GM10266 (cell line): ENCODE measurements around the gene ZC3H12C.
"Not testable (repeated sequence)": the region's sequence is repeated elsewhere in the genome, so short reads cannot be mapped to it uniquely, and the experiment has no call there.

ENCODE experiments used
- DNase-seq: peaks from one replicate; pipeline ENCODE4 v3.0.0; 2012; ENCODE audit errors: extremely low spot score
- CTCF ChIP-seq: IDR thresholded peaks from 2 replicates; pipeline ENCODE4 v1.5.1; 2012; ENCODE audit warnings: mild to moderate bottlenecking, low read depth; ENCODE audit not compliant: control insufficient read depth, insufficient read depth; ENCODE audit errors: missing control alignments

Gene ZC3H12C

GRCh38 chr11:110184456-110184855 lies 91.3 kb downstream of the ZC3H12C start:
- TF ChIP-seq CTCF: no peak
- no peak for DNase-seq

- no peak for DNase-seq
- TF ChIP-seq CTCF: no peak
These were observed 92.0 kb downstream of the ZC3H12C start for GRCh38 chr11:110185121-110185591.

GRCh38 chr11:110185599-110185998 lies 92.4 kb downstream of the ZC3H12C start:
- DNase-seq: no peak
- no peak for TF ChIP-seq CTCF

- no peak for DNase-seq
- TF ChIP-seq CTCF: no peak
These were observed 93.3 kb downstream of the ZC3H12C start for GRCh38 chr11:110186456-110186855.

GRCh38 chr11:110186867-110187266 lies 93.7 kb downstream of the ZC3H12C start:
- no peak for DNase-seq
- TF ChIP-seq CTCF: no peak

GRCh38 chr11:110187731-110188130 lies 94.5 kb downstream of the ZC3H12C start:
- no peak for TF ChIP-seq CTCF

GRCh38 chr11:110190885-110191284 lies 97.7 kb downstream of the ZC3H12C start:
- TF ChIP-seq CTCF: no peak

More at GRCh38 chr11:110187731-110188130, 94.5 kb downstream of the ZC3H12C start:
- DNase-seq: no peak

GRCh38 chr11:110192604-110193282 lies 99.6 kb downstream of the ZC3H12C start:
- not testable (repeated sequence) for DNase-seq

More at GRCh38 chr11:110190885-110191284, 97.7 kb downstream of the ZC3H12C start:
- no peak for DNase-seq

- not testable (repeated sequence) for DNase-seq
These were observed 101.1 kb downstream of the ZC3H12C start for GRCh38 chr11:110194211-110194766.
